Liver (tissue), 9 donors: Measurements from ENCODE around the gene AKAIN1. TPM values are rescaled to one million over a fixed set of nuclear protein-coding genes. Genes with fewer than 3 reads are reported as not detected.

Source experiments
- DNase-seq: peaks from one replicate; pipeline ENCODE4 v3.0.0-alpha.2; 2017; ENCODE audit warnings: low spot score
- H3K27ac ChIP-seq, 2 donors: one replicate each; pipeline ENCODE4 v1.7.0; 2013; ENCODE audit warnings: inconsistent platforms in 2 of 2, low read length in 2 of 2, control low read depth in 1 of 2, low read depth in 1 of 2, mild to moderate bottlenecking in 1 of 2
- H3K27me3 ChIP-seq, 4 donors: one replicate each; pipeline versions ENCODE4 v1.6.1 to v1.7.0; 2013; ENCODE audit warnings: low read length in 3 of 4, inconsistent platforms in 1 of 4, mild to moderate bottlenecking in 1 of 4, moderate library complexity in 1 of 4; ENCODE audit not compliant: control insufficient read depth in 4 of 4, insufficient read depth in 4 of 4
- H3K36me3 ChIP-seq, 4 donors: one replicate each; pipeline versions ENCODE4 v1.6.1 to v1.7.0; 2013; ENCODE audit warnings: low read length in 3 of 4, mild to moderate bottlenecking in 3 of 4, low read depth in 1 of 4, moderate library complexity in 1 of 4; ENCODE audit not compliant: control insufficient read depth in 4 of 4, insufficient read depth in 3 of 4
- H3K4me1 ChIP-seq, 4 donors: one replicate each; pipeline versions ENCODE4 v1.6.1 to v1.7.0; 2013; ENCODE audit warnings: low read length in 3 of 4, mild to moderate bottlenecking in 3 of 4, moderate library complexity in 1 of 4; ENCODE audit not compliant: control insufficient read depth in 4 of 4, insufficient read depth in 4 of 4
- H3K4me3 ChIP-seq, 3 donors: one replicate each; pipeline versions ENCODE4 v1.6.1 to v1.7.0; 2013; ENCODE audit warnings: low read length in 3 of 3, control low read depth in 1 of 3, low read depth in 1 of 3, mild to moderate bottlenecking in 1 of 3
- H3K9ac ChIP-seq, 2 donors: one replicate each; pipeline ENCODE4 v1.7.0; 2013; ENCODE audit warnings: low read length in 2 of 2, mild to moderate bottlenecking in 2 of 2, moderate library complexity in 2 of 2, control low read depth in 1 of 2, low read depth in 1 of 2
- H3K9me3 ChIP-seq, 4 donors: one replicate each; pipeline versions ENCODE4 v1.6.1 to v1.7.0; 2013; ENCODE audit warnings: low read length in 3 of 4; ENCODE audit not compliant: control insufficient read depth in 4 of 4
- ATF3 ChIP-seq: IDR thresholded peaks from 2 replicates; pipeline ENCODE4 v1.6.1; 2016; ENCODE audit warnings: antibody characterized with exemption
- CTCF ChIP-seq: fragments of 150-350 bp; IDR thresholded peaks from 2 replicates; pipeline ENCODE4 v1.5.1; 2017; ENCODE audit warnings: improper control_type of control experiment, low read depth, low read length; ENCODE audit not compliant: missing input control
- EGR1 ChIP-seq, 2 donors: IDR thresholded peaks; 2 replicates each; pipeline ENCODE4 v1.6.1; 2016 to 2018; ENCODE audit warnings: antibody characterized with exemption in 2 of 2, low read depth in 2 of 2
- FOXA1 ChIP-seq: IDR thresholded peaks from 2 replicates; pipeline ENCODE4 v1.6.1; 2016; ENCODE audit warnings: antibody characterized with exemption
- FOXA2 ChIP-seq: IDR thresholded peaks from 2 replicates; pipeline ENCODE4 v1.6.1; 2016; ENCODE audit warnings: antibody characterized with exemption
- GABPA ChIP-seq, 2 donors: IDR thresholded peaks in 1 of 2; conservative IDR thresholded peaks in 1 of 2; 2 replicates each; pipeline ENCODE4 v1.6.1; 2016; ENCODE audit warnings: antibody characterized with exemption in 2 of 2, mild to moderate bottlenecking in 1 of 2, moderate library complexity in 1 of 2
- HNF4G ChIP-seq: IDR thresholded peaks from 2 replicates; pipeline ENCODE4 v1.6.1; 2016; ENCODE audit warnings: antibody characterized with exemption
- JUND ChIP-seq, 2 donors: IDR thresholded peaks; 2 replicates each; pipeline ENCODE4 v1.6.1; 2016; ENCODE audit warnings: antibody characterized with exemption in 2 of 2
- MAX ChIP-seq: IDR thresholded peaks from 2 replicates; pipeline ENCODE4 v1.6.1; 2016; ENCODE audit warnings: antibody characterized with exemption
- NR2F2 ChIP-seq: IDR thresholded peaks from 2 replicates; pipeline ENCODE4 v1.6.1; 2016; ENCODE audit warnings: antibody characterized with exemption
- RAD21 ChIP-seq, 2 donors: IDR thresholded peaks; 2 replicates each; pipeline ENCODE4 v1.6.1; 2016; ENCODE audit warnings: antibody characterized with exemption in 2 of 2, mild to moderate bottlenecking in 2 of 2
- REST ChIP-seq: IDR thresholded peaks from 2 replicates; pipeline ENCODE4 v1.6.1; 2016; ENCODE audit warnings: antibody characterized with exemption, mild to moderate bottlenecking
- RXRA ChIP-seq, 2 donors: IDR thresholded peaks; 2 replicates each; pipeline ENCODE4 v1.6.1; 2017 to 2018; ENCODE audit warnings: antibody characterized with exemption in 2 of 2, mild to moderate bottlenecking in 1 of 2
- SP1 ChIP-seq: IDR thresholded peaks from 2 replicates; pipeline ENCODE4 v1.6.1; 2018; ENCODE audit warnings: antibody characterized with exemption, mild to moderate bottlenecking
- TAF1 ChIP-seq: conservative IDR thresholded peaks from 2 replicates; pipeline ENCODE4 v1.6.1; 2016; ENCODE audit warnings: antibody characterized with exemption, mild to moderate bottlenecking
- YY1 ChIP-seq: IDR thresholded peaks from 2 replicates; pipeline ENCODE4 v1.6.1; 2016; ENCODE audit warnings: antibody characterized with exemption, mild to moderate bottlenecking
- ZBTB33 ChIP-seq: IDR thresholded peaks from 2 replicates; pipeline ENCODE4 v1.6.1; 2016; ENCODE audit warnings: antibody characterized with exemption
- WGBS: extraction: QIAGEN DNeasy Blood & Tissue Kit; methylation state at CpG from one replicate; pipeline ENCODE4 v1.1.7; 2013; 5-methylcytosine and 5-hydroxymethylcytosine counted together
- polyA plus RNA-seq, 2 donors: library from polyadenylated mRNA; stranded (reverse) in 1 of 2; unstranded in 1 of 2; fragments of 200-250 nt in 1 of 2; fragments of >200 nt in 1 of 2; fragmentation: Nextera tagmentation in 1 of 2; extraction: Ambion mirVana in 1 of 2; gene quantifications; one replicate each; pipeline versions ENCODE4 v1.2.1 to v1.2.3, GENCODE V29; 2013 to 2015
- total RNA-seq, 2 donors: library from RNA; depleted of rRNA; stranded (reverse); fragments of >200 nt; gene quantifications; one replicate each; pipeline ENCODE4 v1.2.3, GENCODE V29; 2014
- donor health status: healthy.
- donor health status: healthy.
- donor health status: healthy.
- donor health status: healthy.
- donor health status: healthy.

AKAIN1 gene
- total and polyA plus RNA-seq, 4 donors: 0.31 to 0.75 TPM; not detected in 2

GRCh38 chr18:5162111-5162510 is 34.9 kb downstream of the AKAIN1 start:
- Histone ChIP-seq H3K4me3 (no peak overlapping the region), H3K27me3 (no peaks in the 10 kb centered on the region), H3K27ac (no peak overlapping the region), H3K4me1 (no peaks in the 10 kb centered on the region), H3K9ac (no peak overlapping the region), H3K36me3 (no peaks in the 10 kb centered on the region), H3K9me3 (no peaks in the 10 kb centered on the region)
- no peak for TF ChIP-seq HNF4G
- no peak for TF ChIP-seq JUND (IDR thresholded peaks at IDR 0.05)
- TF ChIP-seq REST: no peak
- no peak for TF ChIP-seq CTCF
- TF ChIP-seq NR2F2: no peak
- TF ChIP-seq ATF3: no peak
- no peak for TF ChIP-seq EGR1 (IDR thresholded peaks at IDR 0.05; ENCODE audit: low read depth in 2 of 2)
- TF ChIP-seq TAF1: no peak
- TF ChIP-seq RAD21 (IDR thresholded peaks at IDR 0.05): no peak
- TF ChIP-seq ZBTB33: no peak
- TF ChIP-seq YY1: no peak
- no peak for TF ChIP-seq FOXA1
- no peak for TF ChIP-seq RXRA (IDR thresholded peaks at IDR 0.05)
- TF ChIP-seq MAX: no peak
- TF ChIP-seq SP1: no peak
- no peak for TF ChIP-seq GABPA (IDR thresholded peaks at IDR 0.05 in 1 of 2, conservative IDR thresholded peaks at IDR 0.05 in 1 of 2)
- TF ChIP-seq FOXA2: no peak
- DNase-seq: no peak

GRCh38 chr18:5159080-5159479 is 38.0 kb downstream of the AKAIN1 start:
- Histone ChIP-seq H3K27ac (no peak overlapping the region), H3K4me1 (no peaks in the 10 kb centered on the region), H3K36me3 (no peaks in the 10 kb centered on the region), H3K4me3 (no peak overlapping the region), H3K9ac (no peak overlapping the region), H3K9me3 (peaks cover 0 to 8% (median 0%) of the 10 kb centered on the region in 4 donors), H3K27me3 (no peaks in the 10 kb centered on the region)
- WGBS: 52% methylated on average over 3 of the region's 3 CpGs
- no peak for DNase-seq
- TF ChIP-seq ATF3: no peak
- TF ChIP-seq FOXA1: no peak
- TF ChIP-seq FOXA2: no peak
- no peak for TF ChIP-seq JUND (IDR thresholded peaks at IDR 0.05)
- no peak for TF ChIP-seq HNF4G
- TF ChIP-seq YY1: no peak
- no peak for TF ChIP-seq MAX
- TF ChIP-seq ZBTB33: no peak
- no peak for TF ChIP-seq NR2F2
- no peak for TF ChIP-seq CTCF
